Activated naive CD4-positive, alpha-beta T cell treated with anti-CD3 and anti-CD28 coated beads, Interleukin-2, amount 50 U/mL, for 24 hours (primary cell): ENCODE results near the gene F5.

Experiments used
- H3K27ac Mint-ChIP-seq: one replicate; pipeline ENCODE4 v1.8.0; 2021; ENCODE audit warnings: mild to moderate bottlenecking, mixed read lengths
- H3K27me3 Mint-ChIP-seq: one replicate; pipeline ENCODE4 v1.8.0; 2021; ENCODE audit warnings: mixed read lengths
- H3K36me3 Mint-ChIP-seq: one replicate; pipeline ENCODE4 v1.8.0; 2021; ENCODE audit warnings: mixed read lengths
- H3K4me1 Mint-ChIP-seq: one replicate; pipeline ENCODE4 v1.8.0; 2021; ENCODE audit warnings: mixed read lengths
- H3K4me3 Mint-ChIP-seq: one replicate; pipeline ENCODE4 v1.8.0; 2021; ENCODE audit warnings: mild to moderate bottlenecking, mixed read lengths
- H3K9me3 Mint-ChIP-seq: one replicate; pipeline ENCODE4 v1.8.0; 2021; ENCODE audit warnings: mixed read lengths

The F5 gene

DNA sequence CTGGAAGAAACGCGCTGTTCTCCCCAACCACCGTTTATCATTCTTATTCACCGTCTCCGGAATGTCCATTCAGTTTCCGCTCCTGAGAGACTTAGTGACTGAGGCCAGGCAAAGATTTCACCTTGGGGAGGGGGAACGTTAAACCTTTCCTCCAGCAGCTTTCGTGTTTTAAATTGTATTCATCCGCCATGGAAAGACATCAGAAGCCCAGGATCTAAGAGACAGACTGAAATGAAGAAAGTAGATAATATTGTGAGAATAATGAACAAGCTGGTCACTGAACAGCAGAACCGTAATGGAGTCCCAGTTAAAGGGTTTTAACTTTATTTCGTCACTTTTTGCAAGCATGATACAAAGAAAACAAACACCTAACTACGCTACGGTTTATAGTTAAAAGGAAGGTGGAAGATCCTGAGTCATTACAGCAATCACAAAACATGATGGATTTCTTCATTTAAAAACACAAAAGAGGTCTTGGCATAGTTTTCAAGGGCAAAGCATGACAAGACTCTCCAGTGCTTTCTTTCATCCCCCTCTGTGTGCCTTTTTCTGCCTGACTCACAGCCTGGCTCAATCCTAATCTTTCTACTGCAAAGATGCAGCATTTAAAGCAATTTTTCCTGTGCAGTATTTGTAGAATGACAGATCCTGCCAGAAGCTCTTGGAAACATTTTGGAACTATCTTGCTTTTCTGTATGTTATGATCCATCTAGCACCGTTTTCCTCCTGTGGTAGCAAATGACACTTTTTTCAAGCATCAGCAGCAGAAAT, 99.8 kb downstream of the F5 start:
- peaks cover 47% of the 10 kb centered on the region for H3K4me1 Mint-ChIP-seq
- peak overlapping the region; percentile 86 for H3K27ac Mint-ChIP-seq
- peak overlapping the region; percentile 97 for H3K4me3 Mint-ChIP-seq
- H3K9me3 Mint-ChIP-seq = no peaks in the 10 kb centered on the region
- no peaks in the 10 kb centered on the region for H3K27me3 Mint-ChIP-seq
- H3K36me3 Mint-ChIP-seq = no peaks in the 10 kb centered on the region

DNA sequence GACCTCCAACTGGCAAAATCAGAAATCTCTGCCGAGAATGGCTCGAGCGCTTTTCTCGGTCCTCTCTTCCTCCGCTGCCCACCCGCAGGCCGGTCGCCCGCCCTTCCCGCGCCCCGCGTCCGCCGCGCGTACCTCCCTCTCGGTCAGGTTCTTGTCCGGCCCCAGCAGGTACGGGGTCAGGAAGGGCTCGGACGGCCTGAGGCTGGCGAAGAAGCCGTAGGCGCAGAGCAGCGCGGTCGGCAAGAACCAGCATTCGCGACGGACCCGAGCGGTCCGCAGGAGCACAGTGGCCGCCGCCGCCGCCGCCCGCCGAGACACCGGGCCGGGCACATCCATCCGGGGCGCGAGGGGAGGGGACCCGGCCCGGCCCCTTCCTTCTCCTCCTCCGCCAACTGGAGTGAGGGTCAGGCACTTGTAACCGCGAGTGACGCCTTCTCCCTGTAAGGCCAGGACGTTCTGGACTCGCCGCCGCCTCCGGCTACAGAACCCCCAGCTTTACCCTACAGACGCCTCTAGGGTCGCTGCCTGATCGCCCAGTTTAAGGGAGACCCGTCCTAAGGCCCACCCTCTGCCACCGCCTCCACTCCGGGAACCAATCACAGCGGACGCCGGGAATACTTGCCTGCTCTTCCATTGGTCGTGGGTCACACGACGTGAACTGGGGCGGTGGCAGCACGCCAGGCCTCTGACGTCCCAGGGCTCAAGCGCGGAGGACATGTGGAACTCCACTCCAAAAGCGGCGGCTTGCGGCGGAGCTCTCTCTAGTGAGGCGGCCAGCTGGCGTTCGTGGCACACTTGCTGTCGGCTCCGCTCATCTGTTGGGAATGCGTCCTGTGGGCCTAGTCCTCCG, 100.6 kb downstream of the F5 start, which contains the start of gene SLC19A2:
Gene SLC19A2, minus strand, starts transcription at position 514 of the 850 bp plus-strand sequence. Its CDS starts 178 bp downstream, at position 336.
- H3K9me3 Mint-ChIP-seq = no peaks in the 10 kb centered on the region
- H3K4me3 Mint-ChIP-seq = peak within 1 kb of the TSS; percentile 97
- peaks cover 55% of the 10 kb centered on the region for H3K4me1 Mint-ChIP-seq
- peaks cover 2% of the 10 kb centered on the region for H3K36me3 Mint-ChIP-seq
- no peaks in the 10 kb centered on the region for H3K27me3 Mint-ChIP-seq
- peak within 1 kb of the TSS; percentile 86 for H3K27ac Mint-ChIP-seq

DNA sequence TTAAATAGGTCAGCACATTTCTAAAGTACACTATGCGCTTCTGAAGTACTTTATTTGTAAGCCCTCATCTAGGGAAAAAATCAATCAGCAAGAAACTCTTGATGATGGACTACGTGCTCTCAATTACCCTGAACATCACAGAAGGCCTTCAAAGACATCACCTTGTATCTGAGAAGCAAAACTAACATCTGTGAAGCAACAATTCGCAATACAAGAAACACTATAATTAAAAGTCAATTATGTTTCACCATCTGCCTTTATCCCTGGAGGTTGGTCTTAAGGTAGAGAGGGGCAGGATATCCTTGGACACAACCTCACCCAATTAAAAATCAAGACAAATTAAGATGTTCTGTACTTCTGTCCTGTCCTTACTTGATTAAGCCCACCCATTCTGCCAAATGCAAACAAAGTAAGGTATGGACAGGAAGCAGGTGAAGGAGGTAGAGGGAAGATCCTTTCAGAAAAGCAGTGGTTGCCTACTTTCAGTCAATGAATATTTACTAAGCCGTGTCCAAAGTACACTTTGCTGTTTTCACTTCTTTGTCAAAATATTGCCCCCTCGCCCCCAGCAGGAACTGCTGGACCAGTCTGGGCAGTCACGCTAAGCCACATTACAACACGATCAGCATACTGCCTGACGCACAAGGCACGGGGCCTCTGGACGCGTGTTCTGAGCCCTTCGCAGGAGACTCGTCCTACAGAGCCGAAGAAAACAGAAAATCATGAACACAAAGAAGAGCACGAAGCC, 101.4 kb downstream of the F5 start:
- Mint-ChIP-seq H3K4me3 (peak overlapping the region; percentile 97), H3K4me1 (peaks cover 59% of the 10 kb centered on the region), H3K27ac (peak overlapping the region; percentile 76), H3K9me3 (no peaks in the 10 kb centered on the region), H3K27me3 (no peaks in the 10 kb centered on the region), H3K36me3 (peaks cover 4% of the 10 kb centered on the region)

DNA sequence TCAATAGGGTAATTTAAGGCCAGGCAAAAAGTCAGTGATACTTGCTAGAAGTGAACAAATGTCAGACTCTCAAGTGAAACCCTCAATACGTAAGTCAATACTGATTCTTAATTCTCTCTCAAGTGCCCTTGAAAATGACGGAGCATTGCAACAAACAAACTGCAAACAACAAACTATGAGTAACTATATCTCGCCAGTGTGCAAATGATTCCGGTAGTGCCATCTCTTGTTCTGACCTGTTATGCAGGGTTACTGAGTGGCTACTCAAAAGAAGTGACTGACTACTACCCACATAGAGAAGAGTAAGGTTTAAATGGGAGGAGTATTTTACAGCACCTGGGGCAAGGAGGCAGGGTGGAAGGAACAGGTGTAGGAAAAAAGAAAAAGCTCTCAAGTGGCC, 102.2 kb downstream of the F5 start:
- H3K9me3 Mint-ChIP-seq = no peaks in the 10 kb centered on the region
- no peaks in the 10 kb centered on the region for H3K27me3 Mint-ChIP-seq
- H3K4me1 Mint-ChIP-seq = peaks cover 61% of the 10 kb centered on the region
- peak overlapping the region; percentile 97 for H3K4me3 Mint-ChIP-seq
- H3K27ac Mint-ChIP-seq = no peak overlapping the region
- H3K36me3 Mint-ChIP-seq = peaks cover 4% of the 10 kb centered on the region

DNA sequence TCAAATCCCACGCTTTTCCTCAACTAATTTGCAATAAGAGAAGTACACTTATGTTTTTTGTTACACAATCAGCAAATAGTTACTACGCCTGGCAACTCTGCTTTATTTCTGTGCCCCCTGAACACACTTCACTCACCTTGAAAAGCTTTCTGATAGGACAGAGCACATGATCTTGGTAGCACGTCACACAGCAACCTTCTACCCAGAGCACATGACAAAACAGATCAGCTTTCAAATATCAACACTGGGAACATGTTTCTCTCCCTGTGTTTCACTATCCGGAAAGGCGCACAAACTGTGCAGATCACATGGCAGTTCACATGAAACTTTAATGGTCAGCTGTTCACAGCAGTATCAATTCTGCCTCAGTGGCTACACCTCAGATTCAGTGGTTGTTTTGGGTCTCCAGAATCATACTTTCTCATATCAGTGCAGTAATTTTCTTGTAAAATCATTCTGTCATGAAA, 102.7 kb downstream of the F5 start:
- peaks cover 4% of the 10 kb centered on the region for H3K36me3 Mint-ChIP-seq
- H3K27ac Mint-ChIP-seq = no peak overlapping the region
- no peaks in the 10 kb centered on the region for H3K27me3 Mint-ChIP-seq
- peak overlapping the region; percentile 97 for H3K4me3 Mint-ChIP-seq
- H3K9me3 Mint-ChIP-seq = no peaks in the 10 kb centered on the region
- peaks cover 61% of the 10 kb centered on the region for H3K4me1 Mint-ChIP-seq

DNA sequence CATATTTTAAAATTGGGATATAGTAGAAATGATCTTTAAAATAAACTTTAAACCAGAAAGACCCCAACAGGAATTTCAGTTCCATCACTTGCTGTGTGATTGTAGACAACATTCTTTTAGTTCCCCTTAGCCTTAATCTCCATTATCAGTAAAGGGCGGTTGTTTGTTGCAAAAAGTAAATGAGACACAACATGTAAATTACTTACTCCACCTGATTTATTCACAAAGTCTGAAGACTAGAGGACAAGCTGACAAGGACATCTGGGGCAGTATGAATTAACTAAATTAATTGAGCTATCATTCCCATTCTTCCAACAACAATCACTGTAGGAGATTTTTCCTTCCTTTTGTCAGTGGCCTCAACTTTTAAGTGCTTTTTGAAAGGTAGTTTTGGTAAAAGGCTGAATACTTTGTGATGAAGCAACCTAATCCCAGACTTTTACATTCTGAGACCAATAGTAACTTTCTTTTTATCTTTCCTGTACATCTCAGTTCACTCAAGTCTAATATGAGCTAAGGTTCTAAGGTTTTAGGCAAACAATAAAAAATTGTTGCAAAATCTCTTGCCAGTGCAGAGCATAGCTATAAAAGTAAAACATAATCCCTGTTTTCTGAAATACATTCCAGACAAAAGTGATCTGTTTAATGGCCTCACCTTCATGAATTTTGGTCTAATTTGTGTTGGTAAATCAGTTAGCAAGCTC, 106.8 kb downstream of the F5 start:
- Mint-ChIP-seq H3K27me3 (no peaks in the 10 kb centered on the region), H3K36me3 (peaks cover 12% of the 10 kb centered on the region), H3K9me3 (no peaks in the 10 kb centered on the region), H3K4me3 (no peak overlapping the region), H3K4me1 (peaks cover 35% of the 10 kb centered on the region), H3K27ac (no peak overlapping the region)

DNA sequence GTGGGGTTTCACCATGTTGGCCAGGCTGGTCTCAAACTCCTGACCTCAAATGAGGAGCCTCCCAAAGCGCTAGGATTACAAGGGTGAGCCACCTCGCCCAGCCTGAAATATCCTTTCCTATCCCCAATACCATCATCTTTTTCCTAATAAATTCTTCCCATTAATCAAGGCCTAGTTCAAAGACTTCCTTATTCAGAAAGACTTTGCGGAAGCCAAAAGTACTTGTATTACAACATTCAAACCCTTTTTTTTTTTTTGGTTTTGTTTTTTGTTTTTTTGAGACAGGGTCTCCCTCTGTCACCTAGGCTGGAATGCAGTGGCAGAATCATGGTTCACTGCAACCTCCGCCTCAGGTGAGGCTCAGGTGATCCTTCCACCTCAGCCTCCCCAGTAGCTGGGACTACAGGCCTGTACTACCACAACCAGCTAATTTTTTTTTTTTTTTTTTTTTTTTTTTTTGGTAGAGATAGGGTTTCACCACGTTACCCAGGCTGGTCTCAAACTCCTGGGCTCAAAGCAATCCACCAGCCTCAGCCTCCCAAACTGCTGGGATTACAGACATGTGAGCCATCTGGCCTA, 108.1 kb downstream of the F5 start:
- peaks cover 22% of the 10 kb centered on the region for H3K4me1 Mint-ChIP-seq
- H3K4me3 Mint-ChIP-seq = no peak overlapping the region
- H3K27me3 Mint-ChIP-seq = no peaks in the 10 kb centered on the region
- no peak overlapping the region for H3K27ac Mint-ChIP-seq
- peaks cover 12% of the 10 kb centered on the region for H3K36me3 Mint-ChIP-seq
- no peaks in the 10 kb centered on the region for H3K9me3 Mint-ChIP-seq

DNA sequence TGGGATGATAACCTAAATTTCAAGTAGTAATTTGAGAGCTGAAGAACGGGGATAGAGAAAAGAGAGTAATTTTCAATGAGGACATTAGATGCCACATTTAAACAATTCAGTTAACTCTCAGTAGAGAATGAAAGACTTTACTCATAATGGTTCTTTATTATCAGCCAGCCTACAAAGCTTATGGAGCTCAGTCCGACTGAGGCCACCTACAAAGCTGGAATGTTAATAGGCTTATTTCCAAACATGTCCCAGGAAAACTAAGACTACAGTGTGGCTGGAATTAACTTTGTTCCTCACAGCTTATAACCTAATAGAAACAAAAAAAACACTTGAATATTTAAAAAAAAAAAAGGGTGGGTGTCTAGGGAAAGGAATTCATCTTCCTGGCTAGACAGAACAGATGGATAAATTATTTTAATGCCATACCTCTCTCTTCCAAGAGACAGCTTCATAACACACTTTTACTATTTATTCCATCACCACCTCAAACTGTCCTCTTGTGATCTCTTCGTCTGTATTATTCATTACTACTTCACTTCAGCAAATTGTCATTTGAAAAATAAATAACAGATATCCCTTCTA, 110.4 kb downstream of the F5 start:
- Mint-ChIP-seq H3K27me3 (no peaks in the 10 kb centered on the region), H3K36me3 (peaks cover 12% of the 10 kb centered on the region), H3K9me3 (no peaks in the 10 kb centered on the region), H3K27ac (no peak overlapping the region), H3K4me3 (no peak overlapping the region), H3K4me1 (peaks cover 9% of the 10 kb centered on the region)

DNA sequence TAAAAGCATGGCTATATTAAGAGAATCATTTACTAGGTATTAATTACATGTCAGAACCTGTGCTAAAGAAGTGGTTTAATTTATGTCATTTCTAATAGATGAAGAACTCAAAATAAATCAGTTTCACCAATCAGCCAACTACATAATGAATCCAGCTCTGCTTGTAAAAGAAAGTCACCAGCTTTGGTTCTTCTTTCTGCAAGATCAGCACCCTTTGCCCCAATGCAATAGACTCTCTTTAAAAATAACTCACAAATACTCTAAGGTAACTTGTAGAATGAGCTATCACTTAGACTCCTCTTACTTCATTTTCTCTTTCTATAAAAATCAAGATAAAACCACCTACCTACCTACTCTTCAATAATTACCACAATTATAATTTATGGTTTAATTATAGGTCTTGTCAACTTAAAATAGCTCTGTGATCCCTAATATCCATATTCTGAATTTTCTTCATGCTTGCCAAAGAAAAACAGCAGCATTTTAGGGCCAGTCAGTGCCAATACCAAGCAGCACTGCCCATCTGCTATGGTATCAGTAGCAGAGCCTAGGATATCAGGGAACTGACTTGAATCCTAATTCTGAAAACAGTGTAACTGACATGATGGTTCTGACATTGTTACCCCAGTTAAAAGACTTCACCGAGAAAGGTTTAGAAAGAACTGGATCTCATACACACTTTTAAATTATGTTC, 111.8 kb downstream of the F5 start:
- Mint-ChIP-seq H3K27me3 (no peaks in the 10 kb centered on the region), H3K9me3 (no peaks in the 10 kb centered on the region), H3K36me3 (peaks cover 8% of the 10 kb centered on the region), H3K4me3 (no peak overlapping the region), H3K27ac (no peak overlapping the region), H3K4me1 (no peaks in the 10 kb centered on the region)

DNA sequence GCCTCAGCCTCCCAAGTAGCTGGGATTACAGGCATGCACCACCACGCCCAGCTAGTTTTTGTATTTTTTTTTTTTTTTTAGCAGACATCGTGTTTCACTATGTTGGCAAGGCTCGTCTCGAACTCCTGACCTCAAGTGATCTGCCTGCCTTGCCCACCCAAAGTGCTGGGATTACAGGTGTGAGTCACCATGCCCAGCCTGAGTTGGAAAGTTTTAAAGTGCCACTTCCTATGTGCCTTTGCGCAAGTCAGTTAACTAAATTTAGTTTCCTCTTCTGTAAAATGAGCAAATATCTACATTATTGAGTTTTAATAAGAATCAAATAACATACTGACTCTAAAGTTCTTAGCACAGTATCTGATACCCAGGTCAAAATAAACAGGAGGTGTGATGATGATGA, 112.9 kb downstream of the F5 start:
- Mint-ChIP-seq H3K4me1 (no peaks in the 10 kb centered on the region), H3K4me3 (no peak overlapping the region), H3K27ac (no peak overlapping the region), H3K9me3 (no peaks in the 10 kb centered on the region), H3K36me3 (peaks cover 8% of the 10 kb centered on the region), H3K27me3 (no peaks in the 10 kb centered on the region)

DNA sequence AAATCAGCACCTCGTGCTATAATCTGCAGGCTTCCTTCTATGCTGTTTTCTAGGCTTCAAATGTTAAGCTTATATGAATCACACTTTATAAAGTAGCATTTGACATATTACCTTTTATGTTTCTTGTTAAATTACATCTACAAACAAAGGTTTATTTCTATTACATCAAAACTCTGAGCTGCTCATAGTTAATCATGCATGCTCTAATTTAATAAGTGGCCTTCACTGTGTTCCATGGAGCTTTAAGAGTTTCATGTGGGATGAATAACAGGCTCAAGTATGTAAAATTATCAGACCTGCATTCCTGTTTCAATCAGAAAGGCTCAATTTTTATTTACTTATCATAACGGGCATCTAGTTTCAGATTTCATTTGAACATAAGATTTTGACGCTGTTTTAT, 113.5 kb downstream of the F5 start:
- no peaks in the 10 kb centered on the region for H3K9me3 Mint-ChIP-seq

DNA sequence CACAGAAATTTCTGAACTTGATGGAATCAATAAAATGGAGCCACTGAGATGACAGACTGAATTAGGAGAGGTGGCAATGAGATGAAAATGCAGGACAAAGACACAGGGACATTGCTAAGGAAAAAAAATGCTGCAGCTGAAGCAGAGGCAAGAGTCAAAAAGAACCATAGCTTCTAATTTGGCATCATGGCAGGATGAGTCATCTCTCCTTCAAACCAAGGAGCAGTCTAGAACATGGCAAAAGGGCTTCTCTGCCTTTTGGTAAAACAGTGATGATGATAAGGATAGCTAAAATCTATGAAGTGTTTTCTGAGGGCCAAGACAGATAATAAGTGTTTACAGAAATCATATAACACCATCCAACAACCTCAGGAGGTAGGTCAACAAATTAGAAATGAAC, 117.3 kb downstream of the F5 start:
- Mint-ChIP-seq H3K9me3 (no peaks in the 10 kb centered on the region), H3K4me3 (no peak overlapping the region), H3K27me3 (no peaks in the 10 kb centered on the region), H3K27ac (no peak overlapping the region), H3K36me3 (no peaks in the 10 kb centered on the region), H3K4me1 (no peaks in the 10 kb centered on the region)

More for the DNA sequence above, 113.5 kb downstream of the F5 start:
- Mint-ChIP-seq H3K27me3 (no peaks in the 10 kb centered on the region), H3K27ac (no peak overlapping the region), H3K36me3 (peaks cover 8% of the 10 kb centered on the region), H3K4me3 (no peak overlapping the region), H3K4me1 (no peaks in the 10 kb centered on the region)

DNA sequence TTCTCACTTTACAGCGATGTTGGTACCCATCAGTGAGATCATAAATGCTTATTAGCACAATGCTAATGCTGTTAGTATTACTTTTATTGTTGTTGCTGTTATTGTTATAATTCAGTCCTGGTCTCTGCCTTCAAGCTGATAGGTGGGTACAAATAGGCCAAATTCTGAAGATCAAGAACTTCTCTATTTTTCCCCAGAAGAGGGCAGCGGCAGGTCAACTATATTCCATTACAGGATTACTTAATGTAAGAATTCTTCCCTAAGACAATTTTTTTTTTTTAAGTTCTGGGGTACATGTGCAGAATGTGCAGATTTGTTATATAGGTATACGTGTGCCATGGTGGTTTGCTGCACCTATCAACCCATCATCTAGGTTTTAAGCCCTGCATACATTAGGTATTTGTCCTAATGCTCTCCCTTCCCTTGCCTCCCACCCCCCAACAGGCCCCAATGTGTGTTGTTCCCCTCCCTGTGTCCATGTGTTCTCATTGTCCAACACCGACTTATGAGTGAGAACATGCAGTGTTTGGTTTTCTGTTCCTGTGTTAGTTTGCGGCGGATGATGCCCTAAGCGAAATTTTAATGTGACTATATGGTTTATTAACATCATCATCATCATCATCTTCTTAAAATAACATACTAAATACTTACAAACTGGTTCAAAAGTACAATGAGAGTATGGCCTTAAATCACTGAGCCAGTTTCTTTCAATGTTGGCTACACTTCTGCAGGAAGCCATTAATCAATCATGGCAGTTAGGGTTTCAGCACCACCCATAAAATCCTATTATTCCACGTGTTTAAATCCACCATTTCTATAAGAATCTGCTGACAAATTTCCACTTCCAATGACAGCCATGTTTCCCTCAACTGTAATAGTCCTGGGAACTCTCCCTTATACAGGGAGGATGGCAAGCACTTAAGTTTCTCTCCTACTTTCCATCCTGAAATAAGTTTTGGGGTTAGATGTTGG, 119.7 kb downstream of the F5 start:
- Mint-ChIP-seq H3K4me3 (no peak overlapping the region), H3K9me3 (no peaks in the 10 kb centered on the region), H3K27me3 (no peaks in the 10 kb centered on the region), H3K4me1 (peaks cover 4% of the 10 kb centered on the region), H3K27ac (no peak overlapping the region), H3K36me3 (no peaks in the 10 kb centered on the region)
